GM12878 (cell line): ENCODE measurements around the gene EVA1A. TPM values are rescaled to one million over a fixed set of nuclear protein-coding genes. Genes with fewer than 3 reads are reported as not detected.

Experiments
- ATAC-seq: fragments of 200-7000 bp; cut with Tn5 transposase; 3 replicates; pipeline ENCODE4 v1.9.1; 2020; ENCODE audit warnings: mild to moderate bottlenecking, moderate library complexity
- BruUV-seq: library from RNA; stranded (reverse); fragments of 400-500 nt; replicated peaks from 2 replicates; lab custom pipeline; 2021; lab: Mats Ljungman, UMichigan
- CTCF ChIA-PET: fragments of 300-600 bp; sonication (Branson Sonifier 250); formaldehyde crosslinking; extraction: SDS; loops from one replicate; lab custom pipeline; 2021; ENCODE audit warnings: inconsistent platforms; lab: Yijun Ruan, JAX
- POLR2A ChIA-PET: fragments of 350-600 bp; formaldehyde crosslinking; extraction: SDS; loops from one replicate; lab custom pipeline; 2021; ENCODE audit warnings: inconsistent platforms; lab: Charles Lee
- RAD21 ChIA-PET: fragments of 300-600 bp; sonication (Branson Sonifier 250); formaldehyde crosslinking; loops from one replicate; lab custom pipeline; 2023; ENCODE audit warnings: antibody characterized with exemption; ENCODE audit not compliant: unreplicated experiment; lab: Charles Lee
- SMC1A ChIA-PET: fragments of 300-600 bp; sonication (Branson Sonifier 250); formaldehyde crosslinking; loops from one replicate; lab custom pipeline; 2023; ENCODE audit not compliant: unreplicated experiment, uncharacterized antibody; lab: Charles Lee
- DNase-seq: peaks from one replicate; pipeline ENCODE4 v3.0.0-alpha.2; 2011; ENCODE audit warnings: low read depth, low spot score
- FAIRE-seq: peaks from 3 replicates; lab custom pipeline; 2011; peaks lifted over from hg19 to GRCh38; lab: Jason Lieb, UNC
- H2AFZ ChIP-seq: 2 replicates; pipeline ENCODE4 v1.6.0; 2011; ENCODE audit warnings: low read depth, low read length, control low read depth; ENCODE audit not compliant: control insufficient read depth
- H3K27ac ChIP-seq: 2 replicates; pipeline ENCODE4 v1.5.1; 2011; ENCODE audit warnings: control low read depth; ENCODE audit not compliant: control insufficient read depth, insufficient read depth
- H3K27me3 ChIP-seq, 2 experiments: replicated peaks in 1 of 2; 2 replicates each; pipeline versions ENCODE4 v1.6.0 to v1.6.1; 2011; ENCODE audit warnings: low read length in 1 of 2; ENCODE audit not compliant: control insufficient read depth in 2 of 2, insufficient read depth in 2 of 2
- H3K36me3 ChIP-seq, 2 experiments: 2 replicates each; pipeline ENCODE4 v1.5.1; 2011; ENCODE audit warnings: low read length in 1 of 2; ENCODE audit not compliant: control insufficient read depth in 2 of 2, insufficient read depth in 2 of 2
- H3K4me1 ChIP-seq: 2 replicates; pipeline ENCODE4 v1.6.1; 2011; ENCODE audit warnings: mild to moderate bottlenecking, low read length, moderate library complexity, mixed read lengths; ENCODE audit not compliant: control insufficient read depth, insufficient read depth
- H3K4me2 ChIP-seq: 2 replicates; pipeline ENCODE4 v1.6.0; 2011; ENCODE audit warnings: control low read depth; ENCODE audit not compliant: control insufficient read depth, insufficient read depth
- H3K4me3 ChIP-seq: fragments of 200-600 bp; sonication (generic); 2 replicates; pipeline ENCODE4 v1.5.1; 2016
- H3K79me2 ChIP-seq: 2 replicates; pipeline ENCODE4 v1.6.0; 2011; ENCODE audit warnings: low read length; ENCODE audit not compliant: control insufficient read depth, insufficient read depth
- H3K9ac ChIP-seq: 2 replicates; pipeline ENCODE4 v1.8.0; 2011; ENCODE audit warnings: low read length, control low read depth, mixed read lengths; ENCODE audit not compliant: control insufficient read depth, insufficient read depth
- H3K9me3 ChIP-seq: replicated peaks from 3 replicates; pipeline ENCODE4 v1.5.1; 2011; ENCODE audit warnings: mild to moderate bottlenecking, low read length; ENCODE audit not compliant: control insufficient read depth, insufficient read depth
- H4K20me1 ChIP-seq: 2 replicates; pipeline ENCODE4 v1.6.0; 2011; ENCODE audit not compliant: control insufficient read depth, insufficient read depth
- BHLHE40 ChIP-seq, 2 experiments: fragments of 450-650 bp in 1 of 2; IDR thresholded peaks; 2 replicates each; pipeline ENCODE4 v1.6.1; 2011 to 2017; ENCODE audit warnings: low read depth in 2 of 2, borderline replicate concordance in 1 of 2, improper control_type of control experiment in 1 of 2, low read length in 1 of 2, mild to moderate bottlenecking in 1 of 2
- EP300 ChIP-seq, 2 experiments: fragments of 150-350 bp in 1 of 2; IDR thresholded peaks; 2 replicates each; pipeline ENCODE4 v1.6.1; 2011 to 2012; ENCODE audit warnings: low read depth in 2 of 2, low read length in 2 of 2, borderline replicate concordance in 1 of 2, improper control_type of control experiment in 1 of 2, inconsistent platforms in 1 of 2; ENCODE audit not compliant: control insufficient read depth in 1 of 2
- GATAD2B ChIP-seq: fragments of 450-650 bp; conservative IDR thresholded peaks from 2 replicates; pipeline ENCODE4 v1.6.1; 2017; ENCODE audit warnings: low read depth, mild to moderate bottlenecking, moderate library complexity
- JUNB ChIP-seq: IDR thresholded peaks from 2 replicates; pipeline ENCODE4 v1.6.1; 2016; ENCODE audit warnings: antibody characterized with exemption, mild to moderate bottlenecking
- KAT2A ChIP-seq: conservative IDR thresholded peaks from 2 replicates; pipeline ENCODE4 v1.6.1; 2011; ENCODE audit warnings: low read depth, low read length; ENCODE audit not compliant: control insufficient read depth
- LARP7 ChIP-seq: fragments of 450-650 bp; IDR thresholded peaks from 2 replicates; pipeline ENCODE4 v1.6.1; 2017; ENCODE audit warnings: mild to moderate bottlenecking
- NRF1 ChIP-seq: conservative IDR thresholded peaks from 2 replicates; pipeline ENCODE4 v1.6.1; 2011; ENCODE audit warnings: mild to moderate bottlenecking, low read depth, low read length, improper control_type of control experiment
- PAX5 ChIP-seq: IDR thresholded peaks from 2 replicates; pipeline ENCODE4 v1.6.1; 2011; ENCODE audit warnings: low read depth, low read length, borderline replicate concordance
- PRDM15 ChIP-seq: fragments of 450-650 bp; formaldehyde crosslinking; IDR thresholded peaks from 2 replicates; pipeline ENCODE4 v1.4.0; 2020; ENCODE audit warnings: mild to moderate bottlenecking, moderate library complexity
- RELA ChIP-seq: fragments of 450-650 bp; IDR thresholded peaks from 2 replicates; pipeline ENCODE4 v1.8.0; 2014; ENCODE audit warnings: borderline replicate concordance; ENCODE audit not compliant: partially characterized antibody
- TBL1XR1 ChIP-seq: IDR thresholded peaks from 2 replicates; pipeline ENCODE4 v1.6.1; 2012; ENCODE audit warnings: low read depth, low read length, improper control_type of control experiment
- TCF7 ChIP-seq: IDR thresholded peaks from 2 replicates; pipeline ENCODE4 v1.6.1; 2014; ENCODE audit warnings: antibody characterized with exemption, borderline replicate concordance
- WRNIP1 ChIP-seq: IDR thresholded peaks from 2 replicates; pipeline ENCODE4 v1.6.1; 2011; ENCODE audit warnings: low read depth, low read length, improper control_type of control experiment, borderline replicate concordance
- ZNF207 ChIP-seq: fragments of 450-650 bp; IDR thresholded peaks from 2 replicates; pipeline ENCODE4 v1.6.1; 2014; ENCODE audit warnings: antibody characterized with exemption, mild to moderate bottlenecking, borderline replicate concordance
- ZNF274 ChIP-seq: IDR thresholded peaks from one replicate; pipeline ENCODE4 v1.8.0; 2011; ENCODE audit not compliant: insufficient read length, insufficient read depth
- ZNF384 ChIP-seq: IDR thresholded peaks from 2 replicates; pipeline ENCODE4 v1.6.1; 2012; ENCODE audit warnings: low read depth, mild to moderate bottlenecking, low read length, improper control_type of control experiment, borderline replicate concordance
- WGBS: methylation state at CpG from one replicate; pipeline ENCODE4 v1.1.6; 2016; ENCODE audit warnings: low lambda C conversion rate; ENCODE audit not compliant: insufficient replicate concordance, insufficient coverage; ENCODE audit errors: missing lambda C conversion rate; 5-methylcytosine and 5-hydroxymethylcytosine counted together
- in situ Hi-C: fragments of 300-500 bp; cut with MboI; formaldehyde crosslinking; loops from 9 replicates; pipeline ENCODE4 v1.14.3; 2018; ENCODE audit warnings: mixed read lengths
- intact Hi-C: fragments of 100-400 bp; cut with micrococcal nuclease; formaldehyde crosslinking; loops from one replicate; pipeline ENCODE4 v1.14.2; 2022; ENCODE audit not compliant: unreplicated experiment
- polyA plus RNA-seq, 11 experiments: library from polyadenylated mRNA; depleted of rRNA in 4 of 11; unstranded in 6 of 11; stranded (reverse) in 5 of 11; fragments of >200 nt; fragmentation: Nextera tagmentation in 4 of 11; fragmentation: Illumina TruSeq in 1 of 11; extraction: Ambion mirVana in 4 of 11; extraction: Trizol in 1 of 11; gene quantifications; 1 replicate in 1 of 11; 2 replicates in 10 of 11; pipeline versions ENCODE4 v1.2.1 to v1.2.3, GENCODE V29; 2011 to 2016; ENCODE audit warnings: inconsistent platforms in 2 of 11, missing spikeins in 2 of 11, low read depth in 1 of 11
- total RNA-seq, 4 experiments: library from RNA; depleted of rRNA in 3 of 4; stranded (reverse); fragments of >200 nt in 3 of 4; fragmentation: Illumina TruSeq in 1 of 4; extraction: Trizol in 1 of 4; gene quantifications; 2 replicates each; pipeline versions ENCODE4 v1.2.1 to v1.2.3, GENCODE V29; 2013 to 2021

EVA1A gene
- total and polyA plus RNA-seq, 10 of the 15 experiments (the other 5 are each of a cell fraction or from before 2014, with no cell fraction given) = 0.13 to 1.0 (median 0.34) TPM; not detected in 5

GRCh38 chr2:75595541-75596395 is 35.0 kb upstream of the EVA1A start:
- Histone ChIP-seq H3K4me1 (no peaks in the 10 kb centered on the region), H3K9ac (no peak overlapping the region), H3K79me2 (no peaks in the 10 kb centered on the region), H2AFZ (no peak overlapping the region), H4K20me1 (no peaks in the 10 kb centered on the region), H3K27ac (no peak overlapping the region), H3K4me2 (no peak overlapping the region), H3K27me3 (no peaks in the 10 kb centered on the region; a peak in 1 of 4 replicates), H3K9me3 (no peaks in the 10 kb centered on the region), H3K36me3 (no peaks in the 10 kb centered on the region), H3K4me3 (no peak overlapping the region)
- no peak for TF ChIP-seq JUNB
- no peak for TF ChIP-seq RELA
- TF ChIP-seq ZNF207 = no peak
- TF ChIP-seq ZNF384 = no peak
- TF ChIP-seq ZNF274 = no peak
- no peak for TF ChIP-seq NRF1
- TF ChIP-seq LARP7 = no peak
- no peak for TF ChIP-seq BHLHE40 (IDR thresholded peaks at IDR 0.05; ENCODE audit: borderline replicate concordance in 1 of 2, low read depth in 2 of 2, low read length in 1 of 2)
- TF ChIP-seq GATAD2B = no peak
- no peak for TF ChIP-seq PRDM15 (CRISPR knock-in tag)
- TF ChIP-seq KAT2A = no peak
- no peak for TF ChIP-seq WRNIP1
- TF ChIP-seq EP300 (IDR thresholded peaks at IDR 0.05; ENCODE audit: borderline replicate concordance in 1 of 2, control insufficient read depth in 1 of 2, low read depth in 2 of 2, low read length in 2 of 2) = no peak
- no peak for TF ChIP-seq TCF7
- TF ChIP-seq PAX5 = no peak
- TF ChIP-seq TBL1XR1 = no peak
- SMC1A ChIA-PET = interaction anchor here (0.8 to 1.9 kb wide), 4 partner anchors 11 to 163 kb away, joined by 3 to 4 read pairs (median 4); no protein-coding TSS in a partner anchor
- CTCF ChIA-PET = interaction anchor here (0.8 to 0.9 kb wide), 2 partner anchors 33 kb away, joined by 3 read pairs; no protein-coding TSS in a partner anchor
- intact Hi-C loops (no loop called here), in situ Hi-C loops (no loop called here)
- no peak for DNase-seq
- WGBS = 0% methylated on average over 1 of the region's 1 CpG
- no TSS peak for BruUV-seq
- POLR2A ChIA-PET = no interaction called here
- RAD21 ChIA-PET = interaction anchor here (1.2 kb wide), 1 partner anchor 11 kb away, joined by 3 read pairs; no protein-coding TSS in a partner anchor
- no peak for FAIRE-seq
- no peak for ATAC-seq
